GM12878 (cell line): ENCODE measurements around the gene HPX. TPM values are rescaled to one million over a fixed set of nuclear protein-coding genes. Genes with fewer than 3 reads are reported as not detected.

Source experiments
- ATAC-seq: fragments of 200-7000 bp; cut with Tn5 transposase; 3 replicates; pipeline ENCODE4 v1.9.1; 2020; ENCODE audit warnings: mild to moderate bottlenecking, moderate library complexity
- BruUV-seq: library from RNA; stranded (reverse); fragments of 400-500 nt; replicated peaks from 2 replicates; lab custom pipeline; 2021; lab: Mats Ljungman, UMichigan
- CTCF ChIA-PET: fragments of 300-600 bp; sonication (Branson Sonifier 250); formaldehyde crosslinking; extraction: SDS; loops from one replicate; lab custom pipeline; 2021; ENCODE audit warnings: inconsistent platforms; lab: Yijun Ruan, JAX
- POLR2A ChIA-PET: fragments of 350-600 bp; formaldehyde crosslinking; extraction: SDS; loops from one replicate; lab custom pipeline; 2021; ENCODE audit warnings: inconsistent platforms; lab: Charles Lee
- RAD21 ChIA-PET: fragments of 300-600 bp; sonication (Branson Sonifier 250); formaldehyde crosslinking; loops from one replicate; lab custom pipeline; 2023; ENCODE audit warnings: antibody characterized with exemption; ENCODE audit not compliant: unreplicated experiment; lab: Charles Lee
- SMC1A ChIA-PET: fragments of 300-600 bp; sonication (Branson Sonifier 250); formaldehyde crosslinking; loops from one replicate; lab custom pipeline; 2023; ENCODE audit not compliant: unreplicated experiment, uncharacterized antibody; lab: Charles Lee
- DNase-seq: peaks from one replicate; pipeline ENCODE4 v3.0.0-alpha.2; 2011; ENCODE audit warnings: low read depth, low spot score
- FAIRE-seq: peaks from 3 replicates; lab custom pipeline; 2011; peaks lifted over from hg19 to GRCh38; lab: Jason Lieb, UNC
- H2AFZ ChIP-seq: 2 replicates; pipeline ENCODE4 v1.6.0; 2011; ENCODE audit warnings: low read depth, low read length, control low read depth; ENCODE audit not compliant: control insufficient read depth
- H3K27ac ChIP-seq: 2 replicates; pipeline ENCODE4 v1.5.1; 2011; ENCODE audit warnings: control low read depth; ENCODE audit not compliant: control insufficient read depth, insufficient read depth
- H3K27me3 ChIP-seq, 2 experiments: replicated peaks in 1 of 2; 2 replicates each; pipeline versions ENCODE4 v1.6.0 to v1.6.1; 2011; ENCODE audit warnings: low read length in 1 of 2; ENCODE audit not compliant: control insufficient read depth in 2 of 2, insufficient read depth in 2 of 2
- H3K36me3 ChIP-seq, 2 experiments: 2 replicates each; pipeline ENCODE4 v1.5.1; 2011; ENCODE audit warnings: low read length in 1 of 2; ENCODE audit not compliant: control insufficient read depth in 2 of 2, insufficient read depth in 2 of 2
- H3K4me1 ChIP-seq: 2 replicates; pipeline ENCODE4 v1.6.1; 2011; ENCODE audit warnings: mild to moderate bottlenecking, low read length, moderate library complexity, mixed read lengths; ENCODE audit not compliant: control insufficient read depth, insufficient read depth
- H3K4me2 ChIP-seq: 2 replicates; pipeline ENCODE4 v1.6.0; 2011; ENCODE audit warnings: control low read depth; ENCODE audit not compliant: control insufficient read depth, insufficient read depth
- H3K4me3 ChIP-seq: fragments of 200-600 bp; sonication (generic); 2 replicates; pipeline ENCODE4 v1.5.1; 2016
- H3K79me2 ChIP-seq: 2 replicates; pipeline ENCODE4 v1.6.0; 2011; ENCODE audit warnings: low read length; ENCODE audit not compliant: control insufficient read depth, insufficient read depth
- H3K9ac ChIP-seq: 2 replicates; pipeline ENCODE4 v1.8.0; 2011; ENCODE audit warnings: low read length, control low read depth, mixed read lengths; ENCODE audit not compliant: control insufficient read depth, insufficient read depth
- H3K9me3 ChIP-seq: replicated peaks from 3 replicates; pipeline ENCODE4 v1.5.1; 2011; ENCODE audit warnings: mild to moderate bottlenecking, low read length; ENCODE audit not compliant: control insufficient read depth, insufficient read depth
- H4K20me1 ChIP-seq: 2 replicates; pipeline ENCODE4 v1.6.0; 2011; ENCODE audit not compliant: control insufficient read depth, insufficient read depth
- E4F1 ChIP-seq: fragments of 450-650 bp; IDR thresholded peaks from 2 replicates; pipeline ENCODE4 v1.6.1; 2018; ENCODE audit warnings: borderline replicate concordance, mild to moderate bottlenecking; ENCODE audit not compliant: partially characterized antibody
- HDAC2 ChIP-seq: fragments of 200-600 bp; sonication (generic); IDR thresholded peaks from 2 replicates; pipeline ENCODE4 v1.6.1; 2017
- HDAC6 ChIP-seq: fragments of 200-600 bp; sonication (generic); IDR thresholded peaks from one replicate; pipeline ENCODE4 v1.8.0; 2017; ENCODE audit warnings: antibody characterized with exemption; ENCODE audit not compliant: unreplicated experiment
- HDGF ChIP-seq: fragments of 450-650 bp; IDR thresholded peaks from 2 replicates; pipeline ENCODE4 v1.6.1; 2016; ENCODE audit warnings: antibody characterized with exemption
- JUND ChIP-seq: IDR thresholded peaks from 2 replicates; pipeline ENCODE4 v1.6.1; 2012; ENCODE audit warnings: low read depth, mild to moderate bottlenecking, low read length, improper control_type of control experiment, moderate library complexity
- LARP7 ChIP-seq: fragments of 450-650 bp; IDR thresholded peaks from 2 replicates; pipeline ENCODE4 v1.6.1; 2017; ENCODE audit warnings: mild to moderate bottlenecking
- POLR2AphosphoS5 ChIP-seq: IDR thresholded peaks from 2 replicates; pipeline ENCODE4 v1.6.1; 2011; ENCODE audit warnings: mild to moderate bottlenecking, low read length, inconsistent platforms
- SUPT20H ChIP-seq: IDR thresholded peaks from 2 replicates; pipeline ENCODE4 v1.6.1; 2011; ENCODE audit warnings: low read depth, mild to moderate bottlenecking, low read length, moderate library complexity, borderline replicate concordance; ENCODE audit not compliant: control insufficient read depth
- ZBTB40 ChIP-seq: fragments of 450-650 bp; IDR thresholded peaks from 2 replicates; pipeline ENCODE4 v1.6.1; 2016; ENCODE audit warnings: mild to moderate bottlenecking, moderate library complexity, borderline replicate concordance
- WGBS: methylation state at CpG from one replicate; pipeline ENCODE4 v1.1.6; 2016; ENCODE audit warnings: low lambda C conversion rate; ENCODE audit not compliant: insufficient replicate concordance, insufficient coverage; ENCODE audit errors: missing lambda C conversion rate; 5-methylcytosine and 5-hydroxymethylcytosine counted together
- in situ Hi-C: fragments of 300-500 bp; cut with MboI; formaldehyde crosslinking; loops from 9 replicates; pipeline ENCODE4 v1.14.3; 2018; ENCODE audit warnings: mixed read lengths
- intact Hi-C: fragments of 100-400 bp; cut with micrococcal nuclease; formaldehyde crosslinking; loops from one replicate; pipeline ENCODE4 v1.14.2; 2022; ENCODE audit not compliant: unreplicated experiment
- polyA plus RNA-seq, 11 experiments: library from polyadenylated mRNA; depleted of rRNA in 4 of 11; unstranded in 6 of 11; stranded (reverse) in 5 of 11; fragments of >200 nt; fragmentation: Nextera tagmentation in 4 of 11; fragmentation: Illumina TruSeq in 1 of 11; extraction: Ambion mirVana in 4 of 11; extraction: Trizol in 1 of 11; gene quantifications; 1 replicate in 1 of 11; 2 replicates in 10 of 11; pipeline versions ENCODE4 v1.2.1 to v1.2.3, GENCODE V29; 2011 to 2016; ENCODE audit warnings: inconsistent platforms in 2 of 11, missing spikeins in 2 of 11, low read depth in 1 of 11
- total RNA-seq, 4 experiments: library from RNA; depleted of rRNA in 3 of 4; stranded (reverse); fragments of >200 nt in 3 of 4; fragmentation: Illumina TruSeq in 1 of 4; extraction: Trizol in 1 of 4; gene quantifications; 2 replicates each; pipeline versions ENCODE4 v1.2.1 to v1.2.3, GENCODE V29; 2013 to 2021

HPX gene
- total and polyA plus RNA-seq, 10 of the 15 experiments (the other 5 are each of a cell fraction or from before 2014, with no cell fraction given) = 0.08 to 1.7 (median 0.18) TPM; not detected in 1

- TF ChIP-seq E4F1 (no peak), LARP7 (no peak), JUND (no peak)
- TF ChIP-seq, all 136 proteins: peak for 0
Measured at GRCh38 chr11:6456361-6457073, 15.7 kb upstream of the HPX start (continued).

GRCh38 chr11:6455070-6455469 lies 14.3 kb upstream of the HPX start:
- H3K79me2 ChIP-seq = no peaks in the 10 kb centered on the region
- no peak overlapping the region for H3K27ac ChIP-seq
- intact Hi-C loops = no loop called here
- ChIA-PET SMC1A (interaction anchor here (0.7 to 2.1 kb wide), 6 partner anchors 11 to 79 kb away, joined by 3 to 8 read pairs (median 4); no protein-coding TSS in a partner anchor), CTCF (interaction anchor here (1.2 to 2.7 kb wide), 3 partner anchors 11 to 50 kb away, joined by 4 to 14 read pairs (median 7); no protein-coding TSS in a partner anchor), POLR2A (no interaction called here), RAD21 (interaction anchor here (1.7 to 2.1 kb wide), 2 partner anchors 11 to 76 kb away, joined by 4 to 5 read pairs; no protein-coding TSS in a partner anchor)
- in situ Hi-C loops = no loop called here
- WGBS = 41% methylated on average over 2 of the region's 2 CpGs
- H2AFZ ChIP-seq = no peak overlapping the region
- no peaks in the 10 kb centered on the region for H4K20me1 ChIP-seq
- H3K4me2 ChIP-seq = no peak overlapping the region
- no TSS peak for BruUV-seq
- DNase-seq (no peak), FAIRE-seq (no peak), ATAC-seq (no peak)
- no peaks in the 10 kb centered on the region for H3K27me3 ChIP-seq
- no peak overlapping the region for H3K9ac ChIP-seq
- TF ChIP-seq ZBTB40 (no peak), HDAC2 (no peak), HDGF (no peak), SUPT20H (no peak), POLR2AphosphoS5 (no peak), HDAC6 (no peak)
- H3K36me3 ChIP-seq = no peaks in the 10 kb centered on the region; a peak in 1 of 4 replicates
- no peak overlapping the region for H3K4me3 ChIP-seq
- H3K4me1 ChIP-seq = no peaks in the 10 kb centered on the region
- no peaks in the 10 kb centered on the region for H3K9me3 ChIP-seq
